MM.1S (cell line): ENCODE data around the gene AP1M1.
A peak's percentile ranks its signal among the peaks of the same experiment; 100 is the strongest.

Experiments used
- DNase-seq: peaks from one replicate; pipeline ENCODE4 v3.0.0-alpha.2; 2015
- H2AFZ ChIP-seq: fragments of 300-600 bp; sonication (generic); 2 replicates; pipeline ENCODE4 v1.6.0; 2016; ENCODE audit warnings: antibody characterized with exemption, low read length
- H3F3A ChIP-seq: fragments of 300-600 bp; sonication (generic); 2 replicates; pipeline ENCODE4 v1.6.1; 2016; ENCODE audit warnings: mild to moderate bottlenecking, antibody characterized with exemption, low read length, moderate library complexity, mixed read lengths; ENCODE audit not compliant: insufficient read depth
- H3K27ac ChIP-seq: fragments of 300-600 bp; sonication (generic); 2 replicates; pipeline ENCODE4 v1.5.1; 2016; ENCODE audit warnings: mild to moderate bottlenecking, low read length
- H3K27me3 ChIP-seq: fragments of 300-600 bp; sonication (generic); replicated peaks from 2 replicates; pipeline ENCODE4 v1.6.0; 2016; ENCODE audit warnings: low read length; ENCODE audit not compliant: insufficient read depth
- H3K36me3 ChIP-seq: fragments of 300-600 bp; sonication (generic); replicated peaks from 2 replicates; pipeline ENCODE4 v1.6.1; 2016; ENCODE audit warnings: mild to moderate bottlenecking, low read length, mixed read lengths; ENCODE audit not compliant: insufficient read depth
- H3K4me1 ChIP-seq: fragments of 300-600 bp; sonication (generic); 2 replicates; pipeline ENCODE4 v1.6.1; 2016; ENCODE audit warnings: low read length, mixed read lengths
- H3K4me2 ChIP-seq: fragments of 300-600 bp; sonication (generic); 2 replicates; pipeline ENCODE4 v1.6.0; 2016; ENCODE audit warnings: low read depth, low read length
- H3K4me3 ChIP-seq: fragments of 300-600 bp; sonication (generic); 2 replicates; pipeline ENCODE4 v1.5.1; 2016; ENCODE audit warnings: low read length, mixed read lengths
- H3K79me2 ChIP-seq: fragments of 300-600 bp; sonication (generic); 2 replicates; pipeline ENCODE4 v1.6.1; 2016; ENCODE audit warnings: mixed run types, low read length, mixed read lengths
- H3K9ac ChIP-seq: fragments of 300-600 bp; sonication (generic); 2 replicates; pipeline ENCODE4 v1.6.1; 2016; ENCODE audit warnings: low read length, mixed read lengths
- H3K9me2 ChIP-seq: fragments of 300-600 bp; sonication (generic); replicated peaks from 2 replicates; pipeline ENCODE4 v1.6.1; 2016; ENCODE audit warnings: mild to moderate bottlenecking, low read length, mixed read lengths; ENCODE audit not compliant: insufficient read depth
- H3K9me3 ChIP-seq: fragments of 300-600 bp; sonication (generic); replicated peaks from 2 replicates; pipeline ENCODE4 v1.6.1; 2016; ENCODE audit warnings: mild to moderate bottlenecking, low read length, mixed read lengths; ENCODE audit not compliant: insufficient read depth
- H4K20me1 ChIP-seq: fragments of 300-600 bp; sonication (generic); 2 replicates; pipeline ENCODE4 v1.6.1; 2016; ENCODE audit warnings: mild to moderate bottlenecking, low read length, moderate library complexity, mixed read lengths; ENCODE audit not compliant: insufficient read depth
- CTCF ChIP-seq: fragments of 300-600 bp; sonication (generic); IDR thresholded peaks from 2 replicates; pipeline ENCODE4 v1.5.1; 2016; ENCODE audit warnings: antibody characterized with exemption, low read length, mixed read lengths
- EZH2 ChIP-seq: fragments of 300-600 bp; sonication (generic); optimal IDR thresholded peaks from 2 replicates; pipeline ENCODE3; 2017; ENCODE audit warnings: low read depth, mild to moderate bottlenecking, antibody characterized with exemption, low read length, mixed read lengths
- EZH2phosphoT487 ChIP-seq: fragments of 300-600 bp; sonication (generic); IDR thresholded peaks from 2 replicates; pipeline ENCODE4 v1.6.1; 2018; ENCODE audit warnings: antibody characterized with exemption, low read length

AP1M1 gene

GRCh38 chr19:16257509-16258002 is 59.8 kb downstream of the AP1M1 start:
- Histone ChIP-seq H3K79me2 (no peaks in the 10 kb centered on the region), H4K20me1 (no peaks in the 10 kb centered on the region), H2AFZ (no peak overlapping the region), H3K9me2 (no peaks in the 10 kb centered on the region), H3K36me3 (no peaks in the 10 kb centered on the region), H3K27ac (no peak overlapping the region), H3K27me3 (no peaks in the 10 kb centered on the region; the same call in 1 of the 2 replicates), H3K9me3 (no peaks in the 10 kb centered on the region), H3K4me1 (peaks cover 13% of the 10 kb centered on the region), H3F3A (no peaks in the 10 kb centered on the region; the same call in 1 of the 2 replicates), H3K4me2 (no peak overlapping the region), H3K9ac (no peak overlapping the region), H3K4me3 (no peak overlapping the region)
- TF ChIP-seq CTCF (no peak), EZH2phosphoT487 (no peak), EZH2 (no peak)
- no peak for DNase-seq

- H3K27me3 ChIP-seq: no peaks in the 10 kb centered on the region; the same call in 1 of the 2 replicates
- no peak overlapping the region for H3K4me3 ChIP-seq
- no peaks in the 10 kb centered on the region for H3K79me2 ChIP-seq
- DNase-seq: no peak
- no peaks in the 10 kb centered on the region for H3K9me3 ChIP-seq
- H4K20me1 ChIP-seq: no peaks in the 10 kb centered on the region
- H3K4me2 ChIP-seq: no peak overlapping the region
- H3K9ac ChIP-seq: no peak overlapping the region
- peaks cover 13% of the 10 kb centered on the region for H3K4me1 ChIP-seq
- H3F3A ChIP-seq: no peaks in the 10 kb centered on the region; the same call in 1 of the 2 replicates
- TF ChIP-seq EZH2 (no peak), EZH2phosphoT487 (no peak), CTCF (no peak)
- no peaks in the 10 kb centered on the region for H3K36me3 ChIP-seq
- no peak overlapping the region for H2AFZ ChIP-seq
- no peaks in the 10 kb centered on the region for H3K9me2 ChIP-seq
- H3K27ac ChIP-seq: no peak overlapping the region
Measured at GRCh38 chr19:16258440-16258903, 60.8 kb downstream of the AP1M1 start.

- Histone ChIP-seq H3K36me3 (no peaks in the 10 kb centered on the region), H2AFZ (peak overlapping the region; percentile 35; the same call in 1 of the 2 replicates), H3K4me1 (peaks cover 13% of the 10 kb centered on the region), H3K27me3 (no peaks in the 10 kb centered on the region; the same call in 1 of the 2 replicates), H3K9me2 (no peaks in the 10 kb centered on the region), H3K4me3 (0 out of 2 replicates have a peak overlapping the region, but pooled peaks have one; percentile 4), H3K27ac (peak overlapping the region; percentile 30; the same call in 1 of the 2 replicates), H3K4me2 (peak overlapping the region; percentile 40; the same call in 1 of the 2 replicates), H3K9me3 (no peaks in the 10 kb centered on the region), H4K20me1 (no peaks in the 10 kb centered on the region), H3K79me2 (no peaks in the 10 kb centered on the region), H3K9ac (no peak overlapping the region), H3F3A (no peaks in the 10 kb centered on the region; the same call in 1 of the 2 replicates)
- TF ChIP-seq CTCF (no peak), EZH2 (no peak), EZH2phosphoT487 (no peak)
- peak; percentile 25 for DNase-seq
Measured at GRCh38 chr19:16259385-16260159, 61.9 kb downstream of the AP1M1 start.
